HG03025 (cell line): ENCODE data around the gene LDLRAD2.
"Not testable (repeated sequence)": the region's sequence is repeated elsewhere in the genome, so short reads cannot be mapped to it uniquely, and the experiment has no call there.

Source experiments
- ATAC-seq: cut with Tn5 transposase; IDR thresholded peaks from one replicate; pipeline ENCODE4 v1.9.1; 2021; ENCODE audit warnings: mild to moderate bottlenecking, moderate library complexity; ENCODE audit not compliant: unreplicated experiment, low FRiP score

LDLRAD2 gene

DNA sequence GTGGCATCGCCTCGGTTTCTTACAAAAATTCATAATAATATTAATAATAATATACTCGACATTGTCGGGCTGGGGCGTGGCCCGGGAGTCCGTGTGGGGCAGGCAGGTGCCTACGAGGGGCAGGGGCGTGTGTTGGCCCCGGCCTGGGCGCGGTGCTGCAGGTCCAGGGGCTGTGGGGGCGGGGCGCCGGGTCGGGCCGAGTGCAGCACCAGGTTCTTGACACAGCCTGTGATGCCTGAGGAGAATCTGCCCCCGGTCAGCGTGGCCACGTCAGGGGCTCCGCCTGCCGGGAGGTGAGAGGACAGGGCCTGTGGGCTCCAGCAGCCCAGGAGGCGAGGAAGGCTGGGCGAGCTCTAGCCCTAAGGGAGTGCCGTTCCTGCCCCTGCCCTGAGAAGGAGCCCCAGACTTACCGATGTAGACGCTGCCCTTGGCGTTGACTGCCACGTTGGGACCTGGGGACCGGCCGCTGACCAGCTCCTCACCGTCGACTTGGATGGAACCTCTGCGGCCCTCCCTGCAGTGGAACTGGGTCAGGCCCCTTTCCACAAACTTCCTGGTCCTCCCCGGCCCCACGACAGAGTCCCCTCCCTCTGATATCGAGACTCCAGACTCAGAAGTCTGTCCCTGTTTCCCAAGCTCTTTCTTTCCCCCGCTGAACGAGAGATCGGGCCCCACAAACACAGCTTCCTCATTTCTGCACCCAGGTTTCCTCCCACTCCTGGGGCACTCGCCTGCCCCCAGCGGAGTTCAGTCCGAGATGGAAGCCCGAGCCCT lies 11.3 kb downstream of the LDLRAD2 start:
- no peak for ATAC-seq

DNA sequence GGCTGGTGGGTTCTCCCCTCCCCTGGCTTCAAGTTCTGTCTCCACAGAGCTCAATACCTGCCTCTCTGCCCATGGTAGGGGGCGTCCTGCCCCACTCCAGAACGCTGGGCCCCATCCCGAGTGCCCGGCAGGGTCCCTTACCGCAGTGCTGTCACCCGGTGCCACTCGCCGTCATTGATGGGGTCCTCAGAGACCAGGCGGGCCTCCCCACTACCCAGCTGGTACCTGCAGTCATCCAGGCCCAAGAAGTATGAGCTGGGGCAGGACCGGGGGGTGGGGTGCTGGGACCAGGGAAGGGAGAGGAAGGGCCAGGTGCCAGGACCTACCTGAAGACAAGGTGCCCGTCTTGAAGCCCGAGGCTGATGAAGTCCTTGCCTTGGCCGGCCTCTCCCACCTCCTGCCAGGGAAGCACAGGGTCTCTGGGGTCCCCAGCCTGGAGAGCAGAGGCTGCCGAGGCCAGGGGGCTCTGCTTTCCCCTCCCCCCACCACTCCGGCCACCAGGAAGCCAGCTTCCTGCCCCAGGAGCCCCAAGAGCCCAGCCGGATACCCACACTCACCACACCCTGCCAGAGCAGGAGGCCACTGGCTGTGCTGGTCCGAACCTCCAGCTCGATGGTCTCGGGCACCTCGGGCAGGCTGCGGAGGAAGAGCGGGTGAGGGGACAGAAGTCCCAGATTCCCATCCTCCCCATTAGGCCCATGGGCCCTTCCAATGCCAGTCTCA lies 12.1 kb downstream of the LDLRAD2 start:
- no peak for ATAC-seq

DNA sequence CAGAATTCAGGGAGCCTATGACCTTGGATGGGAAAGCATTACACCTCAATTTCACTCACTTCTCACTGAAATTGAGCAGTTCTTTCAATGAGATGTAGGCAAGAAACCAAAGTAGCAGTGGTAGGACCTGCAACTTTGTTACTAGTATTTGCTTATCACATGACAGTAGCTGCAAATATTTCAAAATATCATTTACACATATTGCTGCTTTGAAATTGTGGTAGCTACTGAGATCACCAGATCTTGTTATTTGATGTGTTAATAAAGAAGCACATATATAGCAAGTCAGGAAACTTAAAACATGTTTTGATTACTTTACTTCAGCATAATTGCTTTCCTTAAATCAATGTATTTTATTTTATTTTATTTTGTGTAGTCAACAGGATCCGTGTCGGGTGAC lies 12.9 kb downstream of the LDLRAD2 start:
- no peak for ATAC-seq

DNA sequence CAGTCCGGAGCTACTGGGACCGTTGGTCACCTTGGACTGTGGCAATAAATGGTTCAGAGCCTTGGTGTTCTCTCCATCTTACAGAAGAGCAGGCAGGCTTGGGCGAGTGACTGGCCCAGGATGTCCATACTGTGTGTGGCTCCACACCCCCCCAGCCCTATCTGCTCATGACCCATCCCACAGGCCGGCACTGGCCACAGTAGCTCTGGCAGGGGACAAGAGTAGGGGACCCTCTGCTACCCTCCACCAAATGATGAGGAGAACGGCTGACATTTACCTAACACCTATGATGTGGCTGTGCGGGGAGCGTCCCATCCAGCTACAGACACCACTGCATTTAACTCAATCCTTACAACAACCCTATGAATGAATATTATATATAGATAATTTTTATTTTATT lies 13.3 kb downstream of the LDLRAD2 start:
- no peak for ATAC-seq

DNA sequence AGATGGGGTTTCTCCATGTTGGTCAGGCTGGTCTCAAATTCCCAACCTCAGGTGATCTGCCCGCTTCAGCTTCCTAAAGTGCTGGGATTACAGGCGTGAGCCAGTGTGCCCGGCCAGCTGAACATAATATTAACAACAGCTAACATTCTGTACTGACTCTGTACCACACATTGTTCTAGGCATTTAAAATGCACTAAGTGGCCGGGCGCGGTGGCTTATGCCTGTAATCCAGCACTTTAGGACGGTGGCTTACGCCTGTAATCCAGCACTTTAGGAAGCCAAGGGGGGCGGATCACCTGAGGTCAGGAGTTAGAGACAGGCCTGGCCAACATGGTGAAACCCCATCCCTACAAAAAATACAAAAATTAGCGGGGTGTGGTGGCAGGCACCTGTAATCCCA lies 14.6 kb downstream of the LDLRAD2 start:
- ATAC-seq: not testable (repeated sequence)

DNA sequence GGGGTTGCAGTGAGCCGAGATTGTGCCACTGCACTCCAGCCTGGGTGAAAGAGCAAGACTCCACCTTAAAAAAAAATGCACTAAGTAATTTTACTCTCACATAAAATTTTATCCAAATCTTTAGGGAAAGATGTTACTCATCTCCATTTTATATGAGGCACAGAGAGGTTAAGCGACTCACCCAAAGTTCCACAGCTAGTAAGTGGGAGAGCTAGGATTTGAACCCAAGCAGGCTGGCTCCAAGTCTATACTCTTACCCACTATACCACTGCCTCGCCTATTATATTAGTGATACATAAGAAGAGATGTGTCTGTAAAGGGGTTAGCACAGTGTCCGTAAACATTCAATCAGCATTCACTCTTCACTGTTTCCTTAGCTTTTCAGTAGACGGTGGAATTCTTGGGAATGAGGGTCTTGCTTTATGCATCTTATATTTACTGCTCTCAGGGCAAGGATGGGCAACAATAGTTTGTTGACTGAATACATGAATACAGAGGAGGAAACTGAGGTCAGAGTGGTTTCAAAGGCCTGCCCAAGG lies 15.1 kb downstream of the LDLRAD2 start:
- ATAC-seq: no peak

DNA sequence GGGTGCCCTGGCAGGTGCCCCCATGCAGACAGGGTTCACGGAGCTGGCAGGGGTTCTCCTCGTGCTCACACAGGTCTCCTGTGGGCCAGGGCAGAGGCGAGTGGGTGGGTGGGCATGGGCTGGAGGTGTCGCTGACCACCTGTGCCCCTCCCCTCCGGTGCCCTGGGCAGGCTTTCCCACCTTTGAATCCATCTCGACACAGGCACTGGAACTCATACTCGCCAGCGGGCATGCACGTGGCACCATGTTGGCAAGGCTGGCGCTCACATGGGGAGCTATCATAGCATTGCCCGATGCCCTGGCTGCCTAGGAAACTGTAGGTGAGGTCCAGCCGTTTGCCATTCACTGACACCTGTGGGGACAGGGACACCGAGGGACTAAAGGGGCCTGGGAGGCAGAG lies 16.0 kb downstream of the LDLRAD2 start:
- ATAC-seq: no peak

DNA sequence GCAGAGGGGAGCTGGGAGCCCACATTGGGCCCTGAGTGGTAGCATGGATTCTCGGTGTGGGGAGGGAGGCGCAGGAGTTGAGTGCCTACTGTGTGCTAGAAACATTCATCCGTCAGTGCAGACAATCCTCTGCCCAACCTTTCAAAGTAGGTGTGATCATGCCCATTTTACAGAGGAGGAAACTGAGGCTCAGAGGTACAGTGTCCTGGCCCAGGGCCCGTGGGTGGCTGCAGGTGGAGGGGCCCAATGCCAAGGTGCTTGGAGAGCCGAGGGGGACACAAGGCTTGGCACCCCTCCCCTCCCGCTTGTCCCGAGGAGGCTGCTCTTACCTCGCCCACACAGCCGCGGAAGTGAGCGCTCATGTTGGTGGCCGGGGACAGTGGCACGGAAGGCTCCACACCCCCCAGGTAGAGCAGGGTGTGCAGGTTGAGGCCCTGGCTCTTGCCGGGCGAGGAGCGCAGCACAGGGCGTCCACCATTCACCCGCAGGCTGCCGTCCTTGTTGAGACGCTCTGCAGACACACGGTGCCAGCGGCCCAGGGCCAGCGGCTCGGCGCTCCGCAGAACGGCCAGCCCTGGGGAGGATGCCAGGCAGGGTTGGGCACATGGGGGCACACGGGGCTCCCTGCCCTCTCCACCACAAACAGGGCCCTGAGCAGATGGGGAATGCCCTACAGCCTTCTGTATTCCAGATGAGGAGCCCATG lies 16.6 kb downstream of the LDLRAD2 start:
- ATAC-seq: no peak

DNA sequence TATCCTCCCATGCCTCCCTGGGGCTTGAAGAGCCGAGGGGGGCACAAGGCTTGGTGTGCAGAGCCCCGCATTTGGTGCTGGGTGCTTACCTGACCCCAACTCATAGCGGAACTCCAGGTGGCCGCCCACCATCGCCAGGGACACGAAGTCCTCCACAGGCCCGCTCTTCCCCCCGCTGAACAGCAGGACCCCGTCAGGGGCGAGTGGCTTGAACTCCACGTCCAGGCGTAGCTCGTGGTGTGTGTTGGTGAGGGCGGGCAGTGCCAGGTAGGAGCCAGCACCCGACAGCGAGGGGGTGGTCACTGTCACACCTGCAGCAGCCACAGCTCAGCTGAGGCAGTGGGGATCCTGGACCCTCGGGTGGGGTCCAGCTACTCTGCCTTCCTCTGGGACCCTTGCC lies 17.2 kb downstream of the LDLRAD2 start:
- ATAC-seq: no peak

DNA sequence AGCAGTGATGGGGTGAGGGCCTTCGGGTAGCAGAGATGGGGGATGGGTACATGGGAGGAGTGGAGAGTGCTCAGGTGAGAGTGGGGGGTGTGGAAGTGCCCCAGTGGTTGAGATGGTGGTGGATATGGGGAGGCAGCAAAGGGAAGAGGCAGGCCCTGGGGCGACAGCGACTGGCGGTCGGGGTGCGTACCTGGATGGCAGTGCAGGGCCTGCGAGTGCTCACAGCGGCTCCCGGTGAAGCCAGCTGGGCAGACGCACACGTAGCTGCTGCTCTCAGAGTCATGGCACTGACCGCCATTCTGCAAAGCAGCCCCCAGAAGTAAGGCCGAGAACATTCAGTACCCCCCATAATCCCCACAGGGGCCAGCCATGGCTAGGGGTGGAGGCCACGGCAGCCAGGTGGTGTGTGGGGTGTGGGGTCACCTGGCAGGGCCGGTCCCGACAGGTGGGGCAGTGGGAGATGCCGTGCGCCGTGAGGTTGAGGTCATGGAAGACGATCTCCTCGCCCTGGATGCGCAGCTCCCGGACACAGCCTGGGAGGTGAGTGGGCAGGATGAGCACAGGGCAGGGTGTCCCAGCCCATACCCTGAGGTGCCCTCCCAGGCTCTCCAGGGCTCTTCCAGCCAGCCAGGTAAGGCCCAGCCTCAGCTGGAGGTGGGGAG lies 18.9 kb downstream of the LDLRAD2 start:
- no peak for ATAC-seq

DNA sequence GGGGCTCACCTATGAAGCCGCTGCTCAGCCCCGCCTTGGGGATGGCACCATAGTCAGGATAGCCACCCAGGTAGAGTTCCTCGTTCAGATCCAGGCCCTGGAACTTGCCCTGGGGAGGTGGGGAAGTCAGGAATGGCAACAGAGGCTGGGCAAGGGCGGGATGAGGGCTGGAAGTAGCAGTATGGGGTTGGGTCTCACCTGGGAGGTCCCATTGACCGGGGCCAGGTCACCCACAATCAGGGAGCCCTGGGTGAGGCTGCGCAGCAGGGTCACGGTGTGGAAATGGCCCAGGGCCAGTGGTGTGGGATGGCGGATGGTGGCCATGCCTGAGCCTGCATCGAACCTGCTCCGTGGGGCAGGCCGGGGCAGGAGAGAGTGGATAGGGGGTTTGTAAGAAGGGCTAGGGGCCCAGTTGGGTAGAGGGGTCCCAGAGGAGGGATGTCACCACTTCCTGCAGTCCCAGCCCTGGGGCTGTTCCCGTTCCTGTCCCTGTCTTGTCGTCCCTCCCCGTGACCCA lies 19.4 kb downstream of the LDLRAD2 start:
- ATAC-seq: no peak

DNA sequence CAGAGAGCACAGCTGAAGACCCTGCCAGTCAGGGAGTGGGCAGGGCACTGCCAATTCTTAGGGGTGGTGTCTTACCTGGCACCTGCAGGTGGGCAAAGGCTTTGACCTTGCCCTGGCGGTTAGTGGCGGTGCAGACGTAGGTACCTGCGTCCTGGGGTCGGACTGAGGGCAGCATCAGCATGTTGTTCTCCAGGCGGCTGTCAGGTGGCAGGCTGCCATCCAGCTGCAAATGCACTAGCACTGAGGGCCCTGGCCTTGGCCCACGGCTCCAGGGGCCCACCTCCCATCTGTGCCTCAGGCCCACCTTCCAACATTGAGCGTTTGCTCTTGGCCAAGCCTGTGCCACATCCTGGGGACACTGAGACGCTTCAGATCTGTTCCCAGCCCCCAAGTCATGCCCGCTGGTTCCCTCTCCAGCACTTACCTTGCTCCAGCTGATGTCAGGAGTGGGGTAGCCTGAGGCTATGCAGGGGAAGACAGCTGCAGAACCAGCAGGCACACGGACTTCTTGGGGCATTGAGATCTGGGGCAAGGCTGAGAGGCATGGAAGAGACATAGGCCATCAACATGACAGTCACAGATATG lies 21.4 kb downstream of the LDLRAD2 start:
- ATAC-seq: no peak

DNA sequence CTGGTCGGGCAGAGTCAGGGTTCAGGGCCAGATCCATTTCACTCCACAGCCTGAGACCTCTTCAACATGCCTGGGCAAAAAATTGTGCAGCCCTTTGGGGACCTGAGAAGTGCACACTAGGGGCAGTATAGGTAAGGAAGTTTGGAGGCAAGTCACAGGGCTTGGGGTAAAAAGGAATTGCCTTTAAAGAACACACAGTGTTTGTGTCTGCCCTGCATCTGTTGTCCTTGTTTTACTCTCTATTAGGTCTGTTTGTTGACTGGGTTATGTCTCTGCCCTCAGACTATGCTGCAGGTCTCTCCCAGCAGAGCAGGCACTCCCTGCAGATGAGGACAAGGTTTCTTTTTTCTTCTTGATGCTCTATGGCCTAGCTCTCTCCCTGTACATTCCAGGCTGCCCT lies 22.0 kb downstream of the LDLRAD2 start:
- ATAC-seq: no peak

DNA sequence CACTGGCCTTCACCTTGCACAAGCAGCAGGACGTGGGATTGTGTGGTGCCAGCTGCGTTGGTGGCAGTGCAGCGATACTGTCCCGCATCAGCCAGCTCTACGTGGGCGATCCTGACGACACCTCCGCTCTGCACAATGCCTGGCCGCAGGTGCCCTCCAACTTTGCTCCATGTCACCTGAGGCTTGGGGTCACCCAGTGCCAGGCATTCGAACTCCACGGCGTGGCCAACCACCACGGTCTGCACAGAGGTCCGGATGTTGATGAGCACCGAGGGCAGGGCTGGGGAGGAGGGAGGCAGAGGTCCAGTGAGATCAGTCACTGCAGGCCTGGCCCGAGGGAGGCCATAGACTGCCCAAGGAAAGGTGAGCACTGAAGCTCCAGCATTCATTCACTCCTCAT lies 22.6 kb downstream of the LDLRAD2 start:
- no peak for ATAC-seq

DNA sequence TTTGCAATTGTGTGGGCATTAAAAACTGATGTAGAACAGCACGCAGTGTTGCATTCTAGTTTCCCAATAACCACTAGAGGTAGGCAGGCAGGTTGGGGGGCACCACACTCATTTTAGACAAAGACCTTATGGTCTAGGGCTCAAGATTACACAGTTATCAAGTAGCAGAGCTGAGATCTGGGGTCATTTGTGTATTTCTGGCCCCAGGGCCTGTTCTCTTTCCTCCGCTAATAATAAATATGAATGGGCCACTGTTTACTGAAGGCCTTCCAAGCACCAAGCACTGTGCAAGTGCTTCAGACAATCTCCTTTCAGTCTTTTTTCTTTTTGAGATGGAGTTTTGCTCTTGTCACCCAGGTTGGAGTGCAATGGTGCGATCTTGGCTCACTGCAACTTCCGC lies 23.9 kb downstream of the LDLRAD2 start:
- no peak for ATAC-seq

DNA sequence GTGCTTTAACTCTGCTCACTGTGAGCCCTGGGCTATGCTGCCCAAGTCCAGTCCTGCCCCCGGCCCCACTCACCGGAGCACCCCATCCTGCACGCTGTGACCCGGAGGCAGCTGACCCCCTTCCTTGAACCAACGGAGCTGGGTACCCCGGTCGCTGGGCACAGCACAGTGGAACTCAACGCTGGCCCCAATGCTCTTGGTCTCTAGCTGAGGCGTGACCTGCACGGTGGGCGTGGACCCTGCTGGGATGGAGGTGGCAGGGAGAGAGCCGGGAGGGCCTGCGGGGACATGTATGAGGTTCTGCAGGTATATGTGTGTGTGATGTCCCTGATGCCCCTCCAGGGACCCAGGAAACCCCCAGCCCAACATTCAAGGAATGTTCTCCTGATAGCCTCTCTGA lies 24.7 kb downstream of the LDLRAD2 start:
- ATAC-seq: no peak

DNA sequence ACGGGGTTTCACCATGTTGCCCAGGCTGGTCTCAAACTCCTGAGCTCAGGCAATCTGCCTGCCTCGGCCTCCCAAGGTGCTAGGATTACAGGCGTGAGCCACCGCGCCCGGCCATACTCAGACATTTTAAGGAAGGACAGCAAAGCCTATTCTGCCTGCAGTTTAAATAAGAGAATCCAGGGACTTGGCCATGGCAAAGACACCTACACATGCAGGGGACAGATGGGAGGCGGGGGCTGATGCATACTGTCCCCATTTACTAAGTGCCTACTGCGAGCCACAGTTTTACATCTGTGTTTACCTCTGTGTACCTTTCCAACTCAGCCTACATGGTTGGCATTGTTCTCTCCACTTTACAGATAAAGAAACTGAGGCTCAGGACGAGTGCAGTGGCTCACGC lies 25.4 kb downstream of the LDLRAD2 start:
- ATAC-seq: no peak

DNA sequence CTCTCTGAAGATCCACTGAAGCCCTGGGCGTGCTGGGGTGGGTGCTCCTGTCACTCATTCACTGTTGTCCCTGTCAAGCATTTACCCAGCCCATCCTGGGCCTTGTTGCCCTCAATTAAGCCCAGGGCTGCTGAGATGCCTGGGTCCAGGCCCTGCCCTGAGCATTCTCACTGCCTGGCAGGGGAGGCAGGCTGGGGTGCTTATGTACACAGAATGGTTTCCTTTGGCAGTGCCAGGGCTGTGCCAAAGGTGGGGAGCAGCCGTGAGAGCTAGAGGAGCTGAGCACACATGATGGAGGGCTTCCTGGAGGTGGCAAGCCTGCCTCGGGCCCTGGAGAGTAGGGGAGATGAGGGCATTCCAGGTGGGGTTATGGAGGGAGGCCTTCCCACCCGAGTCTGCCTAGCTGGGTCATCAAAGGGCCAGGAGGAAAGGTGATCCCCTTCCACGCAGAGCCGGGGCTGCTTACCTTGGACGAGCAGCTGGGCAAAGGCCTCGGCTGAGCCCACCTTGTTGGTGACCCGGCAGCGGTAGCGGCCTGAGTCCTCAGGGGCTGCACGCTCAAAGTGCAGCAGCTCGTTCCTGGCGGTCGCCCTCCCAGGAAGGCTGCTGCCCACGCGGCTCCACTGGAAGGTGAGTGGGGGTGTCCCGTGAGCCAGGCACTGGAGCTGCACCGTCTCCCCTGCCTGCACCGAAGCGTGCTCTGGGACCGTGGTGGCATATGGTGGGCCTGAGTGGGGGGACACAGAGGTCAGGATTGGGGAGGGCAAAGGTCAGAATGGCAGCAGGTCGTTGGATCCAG lies 26.5 kb downstream of the LDLRAD2 start:
- no peak for ATAC-seq

DNA sequence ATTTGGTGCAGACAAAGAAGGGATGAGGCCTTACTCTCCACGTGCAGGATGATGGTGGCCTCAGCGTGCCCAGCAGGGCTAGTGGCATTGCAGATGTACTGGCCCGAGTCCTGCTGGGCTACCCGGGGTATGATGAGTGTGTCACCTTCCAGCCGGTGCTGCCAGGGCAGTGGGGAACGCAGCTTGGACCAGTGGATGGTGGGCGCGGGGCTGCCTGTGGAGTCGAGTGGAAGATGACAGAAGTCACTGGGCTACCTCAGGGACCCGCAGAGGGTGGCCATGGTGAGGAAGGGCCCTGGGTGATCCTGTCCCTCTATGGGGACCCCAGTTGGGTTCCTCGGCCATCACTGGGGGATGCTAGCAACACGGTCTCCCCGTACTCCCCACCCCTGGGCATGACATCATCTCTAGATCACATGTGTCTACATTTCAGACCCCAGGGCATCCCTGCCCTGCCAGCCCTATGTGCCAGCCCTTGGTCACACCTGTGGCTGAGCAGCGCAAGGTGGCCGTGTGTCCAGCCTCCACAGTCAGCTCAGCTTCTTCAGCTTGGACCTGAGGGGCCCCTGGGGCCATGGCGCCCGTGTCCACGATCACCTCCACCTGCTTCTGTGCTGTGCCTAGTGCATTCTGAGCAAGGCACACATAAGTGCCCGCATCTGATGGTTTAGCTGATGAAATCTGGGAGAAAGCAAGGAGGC lies 27.4 kb downstream of the LDLRAD2 start:
- ATAC-seq: no peak
